Choroid plexus epithelial cell (primary cell): ENCODE results near the gene LGALS3.
A peak's percentile ranks its signal among the peaks of the same experiment; 100 is the strongest.

Source experiments
- DNase-seq: peaks from one replicate; pipeline ENCODE4 v3.0.0-alpha.2; 2010; ENCODE audit warnings: low read depth
- H3K4me3 ChIP-seq: 2 replicates; pipeline ENCODE4 v1.5.1; 2011; ENCODE audit warnings: low read depth, mild to moderate bottlenecking, control low read depth, low read length, moderate library complexity
- TF ChIP-seq, protein P1 (sequence below): conservative IDR thresholded peaks from 2 replicates; pipeline ENCODE4 v1.5.1; 2011; ENCODE audit warnings: low read depth, mild to moderate bottlenecking, control low read depth, inconsistent platforms, low read length, moderate library complexity

Gene LGALS3

DNA sequence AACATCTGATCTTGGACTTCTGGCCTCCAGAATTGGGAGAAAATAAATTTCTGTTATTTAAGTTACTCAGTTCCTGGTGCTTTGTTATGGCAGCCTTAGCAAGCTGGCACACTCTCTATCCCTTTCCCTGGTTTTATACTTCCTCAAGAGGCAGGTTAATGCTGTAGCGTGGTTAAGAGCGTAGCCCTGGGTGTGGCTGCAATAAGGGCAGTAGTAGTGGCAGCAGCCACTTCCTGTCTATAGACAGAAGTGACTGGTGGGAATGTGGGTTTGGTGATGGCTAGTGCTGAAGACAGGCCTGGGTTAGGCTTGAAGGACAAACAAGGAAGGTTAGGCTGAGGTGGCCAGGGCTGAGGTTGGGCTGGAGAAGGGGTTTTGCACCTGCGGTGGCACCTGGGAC is 3.6 kb upstream of the LGALS3 start:
- no peak overlapping the region for H3K4me3 ChIP-seq
- TF ChIP-seq, protein P1, sequence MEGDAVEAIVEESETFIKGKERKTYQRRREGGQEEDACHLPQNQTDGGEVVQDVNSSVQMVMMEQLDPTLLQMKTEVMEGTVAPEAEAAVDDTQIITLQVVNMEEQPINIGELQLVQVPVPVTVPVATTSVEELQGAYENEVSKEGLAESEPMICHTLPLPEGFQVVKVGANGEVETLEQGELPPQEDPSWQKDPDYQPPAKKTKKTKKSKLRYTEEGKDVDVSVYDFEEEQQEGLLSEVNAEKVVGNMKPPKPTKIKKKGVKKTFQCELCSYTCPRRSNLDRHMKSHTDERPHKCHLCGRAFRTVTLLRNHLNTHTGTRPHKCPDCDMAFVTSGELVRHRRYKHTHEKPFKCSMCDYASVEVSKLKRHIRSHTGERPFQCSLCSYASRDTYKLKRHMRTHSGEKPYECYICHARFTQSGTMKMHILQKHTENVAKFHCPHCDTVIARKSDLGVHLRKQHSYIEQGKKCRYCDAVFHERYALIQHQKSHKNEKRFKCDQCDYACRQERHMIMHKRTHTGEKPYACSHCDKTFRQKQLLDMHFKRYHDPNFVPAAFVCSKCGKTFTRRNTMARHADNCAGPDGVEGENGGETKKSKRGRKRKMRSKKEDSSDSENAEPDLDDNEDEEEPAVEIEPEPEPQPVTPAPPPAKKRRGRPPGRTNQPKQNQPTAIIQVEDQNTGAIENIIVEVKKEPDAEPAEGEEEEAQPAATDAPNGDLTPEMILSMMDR, result no peak
- DNase-seq, result no peak

DNA sequence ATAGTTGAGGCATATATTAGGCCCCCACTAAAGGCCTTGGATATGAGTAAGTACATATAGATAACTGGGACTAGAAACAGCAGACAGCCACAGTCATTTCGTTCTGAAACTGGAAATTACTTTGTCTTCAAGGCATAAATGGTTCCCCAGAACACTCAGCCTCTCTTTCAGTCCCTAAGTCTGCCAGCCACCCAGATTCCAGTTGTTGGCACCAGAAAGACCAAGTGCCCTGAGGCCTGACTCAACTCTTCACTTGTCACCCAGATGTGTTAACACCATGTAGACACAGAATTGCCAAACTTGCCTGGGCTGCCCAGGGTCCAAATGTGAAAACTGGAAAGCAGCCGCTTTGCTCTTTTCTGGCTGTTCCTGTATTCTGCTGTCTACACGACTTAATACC is 3.0 kb upstream of the LGALS3 start:
- DNase-seq, result no peak
- H3K4me3 ChIP-seq, result no peak overlapping the region
- TF ChIP-seq, protein P1, result no peak

DNA sequence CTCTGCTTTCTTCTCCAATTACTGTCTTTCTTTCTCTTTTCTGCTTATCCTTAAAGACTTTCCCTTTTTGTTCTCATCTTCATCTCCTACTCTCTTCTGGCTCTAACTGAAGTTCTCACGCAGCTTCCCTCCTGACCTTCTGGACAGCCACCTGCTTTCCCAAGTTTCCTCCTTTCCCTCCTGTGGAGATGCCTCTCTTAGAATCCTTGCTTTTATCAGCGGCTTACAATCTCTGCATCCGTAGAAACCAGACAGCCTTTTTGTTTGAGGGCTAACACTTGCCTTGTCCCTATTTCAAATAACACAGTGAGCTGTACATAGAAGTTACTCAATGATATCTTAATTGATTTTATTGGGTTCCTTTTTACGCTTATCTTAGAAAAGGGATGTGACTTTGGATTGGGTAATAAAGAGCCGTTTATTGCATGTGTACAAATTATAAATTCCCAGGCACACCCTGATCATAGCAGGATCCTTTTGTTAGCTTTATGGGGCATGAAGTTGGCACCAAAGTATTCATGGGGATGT is 2.1 kb upstream of the LGALS3 start:
- no peak for DNase-seq
- TF ChIP-seq, protein P1, result no peak
- no peak overlapping the region for H3K4me3 ChIP-seq

DNA sequence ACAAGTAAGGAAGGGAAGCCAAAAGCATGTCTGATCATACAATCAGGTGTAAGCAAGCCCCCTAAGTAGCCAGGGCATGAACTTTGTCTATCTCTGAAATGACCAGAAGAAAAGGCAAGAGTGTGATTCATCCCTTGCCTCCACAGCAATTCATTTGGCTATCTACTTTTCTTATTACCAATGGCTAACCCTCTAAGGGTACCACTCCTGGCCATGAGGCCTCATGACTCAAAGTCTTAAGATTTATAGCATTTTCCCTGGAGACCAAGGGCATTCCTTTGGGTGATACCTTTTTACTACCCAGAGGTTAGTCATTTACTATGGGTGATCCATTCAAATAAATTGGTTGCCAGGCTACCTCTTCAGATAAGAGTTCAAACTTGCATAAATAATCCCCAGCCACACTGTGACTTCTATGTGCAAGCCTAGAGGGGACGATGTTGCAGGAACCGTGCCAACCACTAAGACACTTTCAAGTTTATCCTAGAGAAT is 1.5 kb upstream of the LGALS3 start:
- TF ChIP-seq, protein P1, result no peak
- DNase-seq, result peak; percentile 28
- no peak overlapping the region for H3K4me3 ChIP-seq

DNA sequence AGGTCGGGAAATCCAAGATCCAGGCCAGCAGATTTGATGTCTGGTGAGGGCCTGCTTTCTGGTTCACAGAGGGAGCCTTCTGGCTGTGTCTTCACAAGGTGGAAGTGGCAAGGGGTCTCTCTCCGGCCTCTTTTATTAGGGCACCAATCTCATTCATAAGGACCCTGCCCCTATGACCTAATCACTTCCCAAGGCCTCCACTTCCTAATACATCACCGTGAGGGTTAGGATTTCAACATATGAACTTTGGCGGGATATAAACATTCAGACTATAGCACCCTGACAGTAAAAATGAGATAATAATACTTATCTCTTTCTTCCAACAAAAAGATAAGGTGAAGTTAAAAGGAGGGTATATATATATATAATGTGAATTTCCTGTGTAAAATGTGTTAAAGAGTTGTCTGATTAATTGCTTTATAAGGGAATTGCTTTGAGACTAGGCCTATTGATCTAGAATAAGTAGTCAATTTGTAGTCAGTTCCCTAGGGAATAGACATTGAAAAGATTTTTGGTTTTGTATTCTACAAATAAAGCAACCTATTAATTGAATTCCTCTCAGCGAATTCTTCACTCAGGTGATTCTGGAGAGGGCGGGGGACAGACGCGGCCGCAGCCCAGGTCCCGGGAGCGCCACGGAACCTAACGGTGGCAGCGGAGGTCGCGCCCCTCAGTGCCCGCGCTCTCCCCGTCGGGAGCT is 516 bp upstream of the LGALS3 start:
- no peak for DNase-seq
- TF ChIP-seq, protein P1, result no peak
- peak overlapping the region; percentile 83 for H3K4me3 ChIP-seq

DNA sequence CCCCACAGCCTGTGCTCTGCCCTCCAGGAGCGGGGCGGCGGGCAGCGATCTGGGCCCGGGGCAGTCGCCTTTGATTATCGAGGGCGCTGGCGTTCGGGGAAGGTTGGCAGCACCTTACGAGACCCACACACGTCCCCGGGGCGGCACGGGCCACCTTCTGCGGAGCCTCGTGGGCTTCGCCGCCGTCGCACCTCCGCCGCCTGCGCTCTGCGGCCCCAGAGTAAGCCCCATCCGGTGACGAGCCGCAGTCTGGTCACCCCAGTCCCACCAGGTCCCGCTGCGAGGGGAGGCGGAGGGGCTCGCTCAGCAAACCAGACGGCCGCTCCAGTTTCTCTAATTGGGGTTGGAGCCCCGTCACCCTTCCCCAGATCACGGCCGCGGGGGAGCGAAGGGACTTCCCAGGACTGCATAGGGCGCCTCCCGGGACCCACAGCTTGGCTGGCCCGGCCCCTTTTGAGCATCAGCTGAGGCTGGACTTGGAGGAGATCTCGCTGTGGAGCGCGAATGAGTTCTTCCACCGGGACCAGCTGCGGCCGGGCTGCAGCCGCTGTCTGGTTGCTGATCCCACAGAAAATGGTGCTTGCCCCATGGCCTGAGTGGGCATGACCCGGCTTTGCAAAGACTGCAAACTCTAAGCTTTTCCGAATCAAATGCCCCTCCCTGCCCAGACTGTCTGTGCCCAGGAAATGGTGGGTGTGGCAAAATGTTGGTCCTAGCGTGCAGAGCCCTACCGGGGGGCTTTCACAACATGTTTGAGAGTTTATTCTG is 560 bp downstream of the LGALS3 start:
- H3K4me3 ChIP-seq, result peak overlapping the region; percentile 83
- DNase-seq, result peak; percentile 80

More for the DNA sequence above, 560 bp downstream of the LGALS3 start:
- TF ChIP-seq, protein P1, result no peak
